HUES48 (cell line): Measurements from ENCODE around the gene PRKCD.
A peak's percentile ranks its signal among the peaks of the same experiment; 100 is the strongest.

ENCODE experiments used
- H3K27ac ChIP-seq: one replicate; pipeline ENCODE4 v1.7.0; 2013; ENCODE audit warnings: low read depth, low read length, inconsistent platforms
- H3K27me3 ChIP-seq: 2 replicates; pipeline ENCODE4 v1.6.1; 2013; ENCODE audit warnings: mild to moderate bottlenecking, low read length; ENCODE audit not compliant: control insufficient read depth, insufficient read depth
- H3K36me3 ChIP-seq: 2 replicates; pipeline ENCODE4 v1.6.1; 2013; ENCODE audit warnings: low read length; ENCODE audit not compliant: control insufficient read depth, insufficient read depth
- H3K4me1 ChIP-seq: 2 replicates; pipeline ENCODE4 v1.6.1; 2013; ENCODE audit warnings: mild to moderate bottlenecking, low read length; ENCODE audit not compliant: control insufficient read depth, insufficient read depth
- H3K4me3 ChIP-seq: 2 replicates; pipeline ENCODE4 v1.5.1; 2013; ENCODE audit warnings: mild to moderate bottlenecking, low read depth, low read length
- H3K9ac ChIP-seq: 2 replicates; pipeline ENCODE4 v1.6.1; 2013; ENCODE audit warnings: mild to moderate bottlenecking, low read depth, low read length, moderate library complexity
- H3K9me3 ChIP-seq: 2 replicates; pipeline ENCODE4 v1.6.1; 2013; ENCODE audit warnings: low read length; ENCODE audit not compliant: control insufficient read depth, insufficient read depth

Gene PRKCD

GRCh38 chr3:53160660-53161449 is at the start of gene PRKCD:
Gene PRKCD, plus strand, starts transcription at chr3:53161209. Its CDS starts 17,214 bp downstream, at chr3:53178423.
- Histone ChIP-seq H3K4me3 (peak within 1 kb of the TSS; percentile 80), H3K27ac (peak within 1 kb of the TSS; percentile 23), H3K27me3 (peaks cover 13% of the 10 kb centered on the region; the same call in 1 of the 2 replicates), H3K36me3 (no peaks in the 10 kb centered on the region), H3K9ac (0 out of 2 replicates have a peak within 1 kb of the TSS, but pooled peaks have one; percentile 29), H3K4me1 (peaks cover 20% of the 10 kb centered on the region), H3K9me3 (no peaks in the 10 kb centered on the region)

- no peak overlapping the region for H3K9ac ChIP-seq
- no peak overlapping the region for H3K4me3 ChIP-seq
- peaks cover 32% of the 10 kb centered on the region; the same call in 1 of the 2 replicates for H3K36me3 ChIP-seq
- H3K27me3 ChIP-seq, result no peaks in the 10 kb centered on the region
- H3K9me3 ChIP-seq, result no peaks in the 10 kb centered on the region
- H3K4me1 ChIP-seq, result no peaks in the 10 kb centered on the region
- no peak overlapping the region for H3K27ac ChIP-seq
Observed at GRCh38 chr3:53111822-53112221, 49.2 kb upstream of the PRKCD start.

GRCh38 chr3:53113293-53114010 is 47.6 kb upstream of the PRKCD start:
- no peaks in the 10 kb centered on the region for H3K9me3 ChIP-seq
- H3K27me3 ChIP-seq, result no peaks in the 10 kb centered on the region
- H3K9ac ChIP-seq, result no peak overlapping the region
- no peaks in the 10 kb centered on the region for H3K4me1 ChIP-seq
- peaks cover 48% of the 10 kb centered on the region for H3K36me3 ChIP-seq
- no peak overlapping the region for H3K27ac ChIP-seq
- no peak overlapping the region for H3K4me3 ChIP-seq

GRCh38 chr3:53114011-53114400 is 47.0 kb upstream of the PRKCD start:
- no peaks in the 10 kb centered on the region for H3K4me1 ChIP-seq
- H3K9me3 ChIP-seq, result no peaks in the 10 kb centered on the region
- no peak overlapping the region for H3K4me3 ChIP-seq
- H3K36me3 ChIP-seq, result peaks cover 51% of the 10 kb centered on the region
- no peak overlapping the region for H3K9ac ChIP-seq
- no peak overlapping the region for H3K27ac ChIP-seq
- H3K27me3 ChIP-seq, result no peaks in the 10 kb centered on the region

- no peak overlapping the region for H3K9ac ChIP-seq
- H3K4me3 ChIP-seq, result no peak overlapping the region
- H3K27me3 ChIP-seq, result no peaks in the 10 kb centered on the region
- peaks cover 52% of the 10 kb centered on the region for H3K36me3 ChIP-seq
- no peaks in the 10 kb centered on the region for H3K4me1 ChIP-seq
- no peaks in the 10 kb centered on the region for H3K9me3 ChIP-seq
- H3K27ac ChIP-seq, result no peak overlapping the region
Observed at GRCh38 chr3:53114412-53115074, 46.5 kb upstream of the PRKCD start.

- Histone ChIP-seq H3K4me1 (no peaks in the 10 kb centered on the region), H3K9ac (no peak overlapping the region), H3K27ac (no peak overlapping the region), H3K36me3 (peaks cover 66% of the 10 kb centered on the region), H3K27me3 (no peaks in the 10 kb centered on the region), H3K9me3 (no peaks in the 10 kb centered on the region), H3K4me3 (no peak overlapping the region)
Observed at GRCh38 chr3:53116956-53117355, 44.1 kb upstream of the PRKCD start.

GRCh38 chr3:53120336-53120735 is 40.7 kb upstream of the PRKCD start:
- Histone ChIP-seq H3K36me3 (peaks cover 91% of the 10 kb centered on the region), H3K4me1 (no peaks in the 10 kb centered on the region), H3K4me3 (no peak overlapping the region), H3K9ac (no peak overlapping the region), H3K9me3 (no peaks in the 10 kb centered on the region), H3K27ac (no peak overlapping the region), H3K27me3 (no peaks in the 10 kb centered on the region)

GRCh38 chr3:53122255-53122932 is 38.6 kb upstream of the PRKCD start:
- H3K9me3 ChIP-seq, result no peaks in the 10 kb centered on the region
- H3K4me3 ChIP-seq, result no peak overlapping the region
- no peaks in the 10 kb centered on the region for H3K27me3 ChIP-seq
- H3K4me1 ChIP-seq, result no peaks in the 10 kb centered on the region
- no peak overlapping the region for H3K9ac ChIP-seq
- H3K36me3 ChIP-seq, result peaks cover 82% of the 10 kb centered on the region
- H3K27ac ChIP-seq, result no peak overlapping the region

GRCh38 chr3:53122933-53123305 is 38.1 kb upstream of the PRKCD start:
- H3K4me1 ChIP-seq, result no peaks in the 10 kb centered on the region
- no peaks in the 10 kb centered on the region for H3K9me3 ChIP-seq
- H3K36me3 ChIP-seq, result peaks cover 77% of the 10 kb centered on the region
- no peak overlapping the region for H3K4me3 ChIP-seq
- no peak overlapping the region for H3K27ac ChIP-seq
- H3K9ac ChIP-seq, result no peak overlapping the region
- no peaks in the 10 kb centered on the region for H3K27me3 ChIP-seq

- H3K27me3 ChIP-seq, result no peaks in the 10 kb centered on the region
- no peaks in the 10 kb centered on the region for H3K4me1 ChIP-seq
- H3K36me3 ChIP-seq, result peaks cover 71% of the 10 kb centered on the region
- H3K4me3 ChIP-seq, result no peak overlapping the region
- H3K27ac ChIP-seq, result no peak overlapping the region
- no peak overlapping the region for H3K9ac ChIP-seq
- H3K9me3 ChIP-seq, result no peaks in the 10 kb centered on the region
Observed at GRCh38 chr3:53123510-53123909, 37.5 kb upstream of the PRKCD start.
